GM19099 (cell line): ENCODE measurements around the gene TTL.
A peak's percentile ranks its signal among the peaks of the same experiment; 100 is the strongest.

Experiments used
- POLR2A ChIP-seq: IDR thresholded peaks from 3 replicates; pipeline ENCODE4 v1.6.1; 2011; ENCODE audit warnings: low read depth; ENCODE audit not compliant: insufficient read length; ENCODE audit errors: extremely low read depth

The TTL gene

GRCh38 chr2:112582314-112582746, 100.4 kb downstream of the TTL start:
- no peak for TF ChIP-seq POLR2A

GRCh38 chr2:112583497-112584133, 101.7 kb downstream of the TTL start:
- no peak for TF ChIP-seq POLR2A

GRCh38 chr2:112584134-112584890, 102.4 kb downstream of the TTL start, which contains the start of gene CHCHD5:
CHCHD5 (plus strand) TSS chr2:112584609; CDS start chr2:112584648, 39 bp downstream.
- peak; percentile 80 for TF ChIP-seq POLR2A

GRCh38 chr2:112584891-112585250, 102.9 kb downstream of the TTL start:
- TF ChIP-seq POLR2A: peak; percentile 12

- no peak for TF ChIP-seq POLR2A
Measured at GRCh38 chr2:112585400-112585799, 103.4 kb downstream of the TTL start.

GRCh38 chr2:112585873-112586464, 104.0 kb downstream of the TTL start:
- TF ChIP-seq POLR2A: no peak

DNA sequence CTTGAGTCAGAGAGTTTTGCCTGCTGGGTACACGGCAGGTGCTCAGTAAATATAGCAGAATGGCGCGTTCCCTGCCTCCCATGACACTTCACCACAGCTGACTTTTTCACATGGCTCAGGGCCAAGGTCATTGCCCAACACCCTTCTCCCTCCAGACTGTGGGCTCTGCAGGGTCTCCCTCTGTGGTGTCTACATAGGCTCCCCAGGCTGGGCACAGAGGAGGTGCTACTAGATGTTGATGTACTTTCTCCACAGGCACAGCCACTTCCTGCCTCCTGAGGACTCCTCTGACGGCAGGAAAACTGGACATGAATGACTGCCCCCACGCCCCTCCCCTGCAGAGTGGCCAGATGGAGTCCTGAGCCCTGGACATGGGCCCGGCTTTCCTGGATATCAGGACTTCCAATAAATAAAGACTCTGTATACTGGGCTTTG, 106.7 kb downstream of the TTL start:
- no peak for TF ChIP-seq POLR2A
